ENCODE results near the gene INSM1. TPM values are rescaled to one million over a fixed set of nuclear protein-coding genes. Genes with fewer than 3 reads are reported as not detected.

INSM1 gene
- polyA plus RNA-seq, 3 donors, result not detected

GRCh38 chr20:20409331-20409730 lies 41.4 kb downstream of the INSM1 start:
- Histone ChIP-seq H3K4me2 (replicated peaks; ENCODE audit: extremely low read depth, low read length, poor library complexity, severe bottlenecking) (no peak overlapping the region), H3K79me2 (ENCODE audit: insufficient read depth, low read length) (no peaks in the 10 kb centered on the region), H3K27ac (ENCODE audit: low read depth in 1 of 2, low read length in 2 of 2) (no peak overlapping the region), H3K4me3 (replicated peaks in 1 of 3; ENCODE audit: low read depth in 2 of 3, low read length in 3 of 3) (no peak overlapping the region), H3K9ac (ENCODE audit: insufficient read depth, low read length, poor library complexity, severe bottlenecking) (no peak overlapping the region), H4K20me1 (ENCODE audit: insufficient read depth, low read length) (no peaks in the 10 kb centered on the region), H3K27me3 (ENCODE audit: control insufficient read depth in 2 of 2, insufficient read depth in 2 of 2, low read length in 2 of 2) (no peaks in the 10 kb centered on the region), H3K4me1 (ENCODE audit: control insufficient read depth in 1 of 2, insufficient read depth in 2 of 2, low read length in 2 of 2) (no peaks in the 10 kb centered on the region), H2AFZ (ENCODE audit: insufficient read depth, low read depth, low read length, poor library complexity, severe bottlenecking) (no peak overlapping the region), H3K9me3 (replicated peaks in 1 of 2; ENCODE audit: control insufficient read depth in 1 of 2, insufficient read depth in 1 of 2, low read length in 2 of 2) (no peaks in the 10 kb centered on the region), H3K36me3 (replicated peaks in 1 of 2; ENCODE audit: control insufficient read depth in 1 of 2, insufficient read depth in 2 of 2, low read length in 2 of 2) (peaks cover 12 to 80% of the 10 kb centered on the region in 2 donors)
- no peaks in the 10 kb centered on the region for H3K9me3 Mint-ChIP-seq
- no peak for DNase-seq
- no peak overlapping the region for H3K27ac Mint-ChIP-seq
- 92% methylated on average over 2 of the region's 4 CpGs for WGBS (ENCODE audit: insufficient coverage)
- no peaks in the 10 kb centered on the region for H3K4me1 Mint-ChIP-seq
- TF ChIP-seq CTCF (IDR thresholded peaks at IDR 0.05), result no peak
- H3K27me3 Mint-ChIP-seq (ENCODE audit: low read depth in 3 of 3), result no peaks in the 10 kb centered on the region
- H3K36me3 Mint-ChIP-seq, result peaks cover 56 to 68% of the 10 kb centered on the region in 2 donors
- intact Hi-C loops (cut with micrococcal nuclease), result loop anchor here in 1 of 2 donors (10.0 kb wide), 1 partner anchor 325 kb away; no protein-coding TSS in a partner anchor
- H3K4me3 Mint-ChIP-seq, result no peak overlapping the region

- Mint-ChIP-seq H3K36me3 (peaks cover 47 to 60% of the 10 kb centered on the region in 2 donors), H3K27me3 (ENCODE audit: low read depth in 3 of 3) (no peaks in the 10 kb centered on the region), H3K4me1 (no peaks in the 10 kb centered on the region), H3K27ac (no peak overlapping the region), H3K4me3 (no peak overlapping the region), H3K9me3 (no peaks in the 10 kb centered on the region)
- Histone ChIP-seq H3K4me1 (ENCODE audit: control insufficient read depth in 1 of 2, insufficient read depth in 2 of 2, low read length in 2 of 2) (no peaks in the 10 kb centered on the region), H4K20me1 (ENCODE audit: insufficient read depth, low read length) (no peaks in the 10 kb centered on the region), H3K27ac (ENCODE audit: low read depth in 1 of 2, low read length in 2 of 2) (no peak overlapping the region), H3K4me3 (replicated peaks in 1 of 3; ENCODE audit: low read depth in 2 of 3, low read length in 3 of 3) (no peak overlapping the region), H3K79me2 (ENCODE audit: insufficient read depth, low read length) (no peaks in the 10 kb centered on the region), H3K4me2 (replicated peaks; ENCODE audit: extremely low read depth, low read length, poor library complexity, severe bottlenecking) (no peak overlapping the region), H3K27me3 (ENCODE audit: control insufficient read depth in 2 of 2, insufficient read depth in 2 of 2, low read length in 2 of 2) (no peaks in the 10 kb centered on the region), H3K36me3 (replicated peaks in 1 of 2; ENCODE audit: control insufficient read depth in 1 of 2, insufficient read depth in 2 of 2, low read length in 2 of 2) (peaks cover 10 to 67% of the 10 kb centered on the region in 2 donors), H2AFZ (ENCODE audit: insufficient read depth, low read depth, low read length, poor library complexity, severe bottlenecking) (no peak overlapping the region), H3K9ac (ENCODE audit: insufficient read depth, low read length, poor library complexity, severe bottlenecking) (no peak overlapping the region), H3K9me3 (replicated peaks in 1 of 2; ENCODE audit: control insufficient read depth in 1 of 2, insufficient read depth in 1 of 2, low read length in 2 of 2) (no peaks in the 10 kb centered on the region)
- no peak for DNase-seq
- WGBS (ENCODE audit: insufficient coverage), result 79% methylated on average over 3 of the region's 6 CpGs
- intact Hi-C loops (cut with micrococcal nuclease), result no loop called here
- no peak for TF ChIP-seq CTCF (IDR thresholded peaks at IDR 0.05)
These were observed 42.8 kb downstream of the INSM1 start for GRCh38 chr20:20410678-20411077.
